Hematopoietic multipotent progenitor cell (in vitro differentiated cells): ENCODE results near the gene SCUBE3. TPM values are rescaled to one million over a fixed set of nuclear protein-coding genes. Genes with fewer than 3 reads are reported as not detected.

Experiments
- DNase-seq, 3 donors: peaks; one replicate each; pipeline ENCODE4 v3.0.0-alpha.2; 2011 to 2015; ENCODE audit warnings: low read depth in 2 of 3, low spot score in 2 of 3
- total RNA-seq: library from RNA; depleted of rRNA; stranded (reverse); fragments of >200 nt; gene quantifications from one replicate; pipeline ENCODE4 v1.2.3, GENCODE V29; 2012

The SCUBE3 gene
- total RNA-seq, 1 donor, result not detected

DNA sequence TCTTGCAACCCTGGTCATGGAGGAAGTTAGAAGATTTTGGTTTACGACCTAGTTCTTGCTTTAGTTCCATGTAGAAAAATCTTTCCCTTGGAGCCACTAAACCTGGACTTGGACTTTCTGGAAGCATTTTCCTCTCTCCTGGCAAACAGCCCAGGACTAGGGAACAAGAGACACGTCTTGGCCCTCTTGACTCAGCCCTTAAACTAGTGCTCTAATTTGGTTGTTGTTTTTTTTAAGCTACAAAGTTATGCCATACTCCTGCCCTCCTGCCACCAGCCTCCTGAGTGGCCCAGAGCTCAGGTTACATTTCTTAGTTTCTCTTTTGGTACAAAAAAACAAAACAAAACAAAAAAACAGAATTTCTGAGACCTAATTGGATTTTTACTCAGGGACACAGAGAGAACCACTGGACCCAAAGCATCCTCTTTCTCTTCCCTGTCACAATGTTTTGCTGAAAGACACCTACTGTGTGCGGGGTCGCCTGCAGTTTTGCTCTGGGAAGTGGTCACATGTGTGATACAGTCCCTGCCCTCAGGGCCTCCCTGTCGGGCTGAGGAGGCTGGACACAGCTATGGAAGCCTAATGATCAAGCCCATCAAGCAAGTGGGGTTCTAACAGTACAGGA lies 32.3 kb upstream of the SCUBE3 start:
- no peak for DNase-seq

DNA sequence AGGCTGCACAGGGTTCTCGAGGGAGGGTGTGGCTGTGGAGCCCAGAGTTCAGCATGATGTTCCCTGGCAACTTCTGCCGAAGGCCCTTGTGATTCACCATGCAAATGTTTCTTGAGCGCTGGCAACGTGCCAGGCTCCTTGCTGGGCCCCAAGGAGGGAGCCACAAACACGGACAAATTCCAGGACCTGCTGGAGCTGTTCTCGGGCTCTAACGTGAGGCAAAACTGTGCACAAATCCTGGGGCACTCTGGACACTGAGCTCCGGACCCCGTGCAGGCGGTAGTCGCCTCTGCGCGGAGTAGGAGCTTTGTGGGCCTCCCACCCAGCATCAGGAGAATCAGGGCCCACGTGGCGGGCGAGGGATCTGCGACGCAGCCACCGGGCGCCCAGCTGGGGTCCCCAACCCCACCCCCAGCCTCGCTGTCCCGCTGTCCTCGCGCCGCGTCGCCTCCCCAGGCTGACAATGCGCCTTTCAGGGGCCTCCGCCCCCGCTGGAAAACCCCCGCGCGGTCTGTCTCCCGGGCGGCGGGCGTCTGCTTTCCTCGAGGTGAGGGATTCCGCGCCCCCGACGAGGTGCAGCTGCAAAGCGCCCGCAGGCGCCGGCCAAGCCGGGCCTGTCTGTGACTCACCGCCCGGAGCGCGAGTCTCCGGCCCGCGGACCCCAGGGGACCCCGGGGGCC lies 31.7 kb upstream of the SCUBE3 start:
- peak in 2 of 3 donors; percentile 52 to 65 for DNase-seq

DNA sequence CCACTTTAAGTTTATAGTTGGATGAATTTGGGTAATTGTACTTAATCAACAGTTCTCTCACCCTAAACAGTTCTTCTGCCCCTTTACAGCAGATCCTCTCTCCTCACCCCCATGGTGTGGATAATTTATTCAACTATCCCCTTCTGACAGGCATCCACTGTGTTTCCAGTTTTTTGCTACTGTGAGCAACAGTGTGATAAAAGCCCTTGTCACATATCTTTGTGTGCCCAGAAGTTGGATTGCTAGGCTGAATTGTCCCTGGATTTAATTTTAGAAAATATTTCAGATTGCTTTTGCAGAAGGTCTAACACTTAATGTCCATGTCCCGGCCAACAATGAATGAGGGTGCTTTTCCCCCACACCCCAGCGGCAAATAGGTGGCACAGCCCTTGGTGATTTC lies 30.5 kb upstream of the SCUBE3 start:
- no peak for DNase-seq

DNA sequence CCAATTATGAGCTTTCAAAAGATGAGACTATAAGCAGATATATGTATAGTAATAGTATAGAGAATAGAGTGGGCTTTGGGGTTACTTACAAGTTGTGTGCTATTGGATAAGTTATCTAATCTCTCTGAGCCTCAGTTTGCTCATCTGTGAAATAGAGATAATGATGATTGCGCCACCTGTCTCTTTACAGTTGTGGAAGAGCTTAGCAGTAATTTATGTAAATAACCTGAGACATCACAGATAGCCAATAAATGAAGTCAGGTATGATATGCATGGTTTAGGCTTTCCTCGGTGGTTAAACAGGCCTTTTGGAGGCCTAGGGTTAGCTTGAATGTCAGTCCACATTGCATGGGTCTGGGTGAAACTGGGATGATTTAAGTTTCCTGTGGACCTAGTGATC lies 29.8 kb upstream of the SCUBE3 start:
- DNase-seq, result no peak

DNA sequence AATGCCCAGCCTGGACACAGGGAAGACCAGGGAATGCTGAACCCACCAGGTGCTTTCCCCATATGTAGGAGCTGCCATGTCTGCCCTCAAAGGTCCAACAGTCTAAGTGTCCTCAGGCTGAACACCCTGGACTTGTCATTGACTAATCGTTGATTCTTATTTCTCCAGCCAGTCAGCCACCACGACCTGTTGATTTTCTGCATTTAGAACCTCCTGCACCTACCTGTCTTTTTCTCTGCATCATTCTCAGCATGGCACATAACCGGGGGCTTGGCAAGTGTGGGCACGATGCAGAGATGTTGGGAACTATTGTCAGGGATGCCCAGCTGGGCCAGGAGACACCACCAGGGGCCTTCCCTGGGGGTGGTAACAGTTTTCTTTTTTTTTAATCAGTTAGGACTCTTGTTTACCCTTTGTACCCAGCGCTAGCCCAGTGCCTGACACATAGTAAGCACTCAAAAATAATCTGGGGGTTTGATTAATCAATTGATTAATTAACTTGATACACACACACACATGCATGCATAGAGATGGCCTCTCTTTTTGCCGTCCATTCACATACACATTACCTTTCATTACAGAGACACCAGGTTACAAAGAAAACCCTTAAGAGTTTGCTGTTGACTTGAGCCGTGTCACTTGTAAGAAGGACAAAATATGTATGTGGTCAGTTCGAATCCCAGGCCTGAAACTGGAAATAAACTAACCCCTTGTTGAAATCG lies 29.0 kb upstream of the SCUBE3 start:
- DNase-seq, result no peak

DNA sequence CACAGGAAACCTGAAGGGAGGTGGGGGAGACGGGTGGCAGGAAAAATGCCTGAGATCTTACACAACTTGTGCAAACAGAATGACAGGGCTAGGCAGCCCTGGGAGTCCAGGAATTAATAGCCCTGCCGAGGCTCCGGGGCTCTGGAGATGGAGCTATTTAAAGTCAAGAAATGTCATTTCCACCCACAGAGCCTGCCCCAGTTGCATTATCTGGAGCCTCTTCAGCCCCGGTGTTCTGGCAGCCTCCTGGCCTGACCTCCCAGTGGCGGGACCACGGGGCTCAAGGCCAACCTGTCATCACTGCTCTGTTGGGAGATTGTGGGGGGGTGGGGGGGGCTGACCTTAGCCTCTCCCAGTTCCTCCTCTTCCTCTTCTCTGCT lies 28.5 kb upstream of the SCUBE3 start:
- no peak for DNase-seq

DNA sequence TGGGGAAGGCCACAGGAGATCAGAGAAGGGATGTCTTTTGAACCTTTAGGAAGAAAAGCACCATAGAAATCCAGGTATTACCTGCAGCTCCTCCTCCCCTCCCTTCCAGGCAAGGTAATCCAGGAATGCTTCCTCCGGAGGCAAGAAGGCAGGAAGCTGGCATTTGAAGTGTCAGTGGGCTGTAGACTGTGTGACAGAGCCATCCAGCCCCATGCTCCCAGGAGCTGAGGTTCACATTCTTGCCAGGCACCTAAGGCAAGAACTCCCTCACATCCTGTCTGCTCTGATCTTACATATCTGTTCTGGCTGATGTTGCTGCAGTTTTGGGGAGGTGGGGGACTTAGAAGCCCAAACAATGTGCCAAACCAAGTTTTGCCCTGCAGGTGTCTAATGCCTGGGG lies 27.8 kb upstream of the SCUBE3 start:
- DNase-seq, result no peak

DNA sequence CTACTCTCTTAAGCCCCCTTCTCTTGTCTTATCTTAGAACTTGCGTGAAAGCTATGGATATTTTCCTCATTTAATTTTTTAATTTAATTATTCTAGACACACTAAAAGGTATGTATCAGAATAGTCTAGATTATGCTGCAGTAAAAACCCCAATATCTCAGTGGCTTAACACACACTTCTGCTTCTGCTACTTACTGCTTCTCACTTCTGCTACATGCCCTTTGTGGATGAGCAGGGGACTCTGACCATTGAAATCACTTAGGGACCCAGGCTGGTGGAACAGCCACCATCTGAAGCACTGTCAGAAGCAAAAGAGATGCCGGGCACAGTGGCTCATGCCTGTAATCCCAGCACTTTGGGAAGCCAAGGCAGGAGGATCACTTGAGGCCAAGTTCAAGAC lies 27.2 kb upstream of the SCUBE3 start:
- DNase-seq, result no peak

DNA sequence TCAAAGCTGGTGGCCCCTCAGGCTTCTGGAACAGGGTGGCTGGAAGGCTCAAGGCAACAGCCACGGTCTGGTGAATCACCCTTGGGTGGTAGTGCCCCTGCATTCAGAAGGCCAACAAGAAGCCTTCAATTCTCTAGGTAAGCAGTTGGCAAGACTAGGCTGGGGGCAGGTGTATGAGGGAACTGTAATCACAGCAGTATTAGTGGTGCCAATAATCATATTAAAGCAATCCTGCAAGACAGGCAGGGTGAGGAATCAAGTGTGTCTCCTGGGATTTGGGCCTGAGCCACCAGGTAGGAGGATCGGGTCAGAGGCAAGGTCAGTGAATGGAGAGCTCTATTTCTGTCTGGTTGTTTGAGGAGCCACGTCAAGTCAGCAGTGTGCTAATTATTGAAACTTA lies 24.9 kb upstream of the SCUBE3 start:
- DNase-seq, result no peak

DNA sequence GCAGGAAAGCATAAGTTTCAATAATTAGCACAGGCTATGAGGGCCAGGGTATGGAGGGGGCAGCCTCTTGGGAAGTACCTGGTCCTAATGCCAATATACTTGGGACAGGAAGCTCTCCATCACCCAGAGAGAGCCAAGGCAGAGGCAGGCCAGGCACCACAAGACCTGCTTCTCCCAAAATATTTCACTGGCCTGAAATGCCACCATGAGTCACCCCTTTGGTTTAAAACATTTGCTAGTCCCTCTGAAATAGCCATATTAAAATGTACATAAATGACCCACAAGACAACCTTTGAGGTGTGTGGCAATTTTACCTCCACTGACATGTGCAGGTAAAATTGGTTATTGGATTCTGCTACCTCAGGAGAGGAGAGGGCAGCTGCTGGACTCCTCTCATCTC lies 23.4 kb upstream of the SCUBE3 start:
- no peak for DNase-seq

DNA sequence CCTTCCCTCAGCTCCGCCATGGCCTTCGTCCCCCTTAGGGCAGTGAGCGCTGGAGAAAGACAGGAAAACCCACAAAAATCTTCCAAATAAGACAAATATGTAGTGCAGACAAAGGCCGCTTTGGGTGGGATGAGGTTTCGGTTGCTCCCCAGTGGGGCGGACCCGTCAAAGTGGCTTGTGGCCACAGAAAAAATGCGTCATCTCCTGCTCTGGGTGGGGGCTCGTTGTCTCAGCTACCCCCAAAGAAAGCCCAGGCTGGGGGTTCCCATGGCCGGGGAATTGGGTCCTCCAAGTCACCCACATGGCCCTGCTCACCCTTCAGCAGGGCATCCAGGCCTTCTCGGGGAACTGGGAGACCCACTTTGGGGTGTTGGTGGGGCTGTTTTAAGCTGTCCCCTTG lies 21.9 kb upstream of the SCUBE3 start:
- DNase-seq, result no peak

DNA sequence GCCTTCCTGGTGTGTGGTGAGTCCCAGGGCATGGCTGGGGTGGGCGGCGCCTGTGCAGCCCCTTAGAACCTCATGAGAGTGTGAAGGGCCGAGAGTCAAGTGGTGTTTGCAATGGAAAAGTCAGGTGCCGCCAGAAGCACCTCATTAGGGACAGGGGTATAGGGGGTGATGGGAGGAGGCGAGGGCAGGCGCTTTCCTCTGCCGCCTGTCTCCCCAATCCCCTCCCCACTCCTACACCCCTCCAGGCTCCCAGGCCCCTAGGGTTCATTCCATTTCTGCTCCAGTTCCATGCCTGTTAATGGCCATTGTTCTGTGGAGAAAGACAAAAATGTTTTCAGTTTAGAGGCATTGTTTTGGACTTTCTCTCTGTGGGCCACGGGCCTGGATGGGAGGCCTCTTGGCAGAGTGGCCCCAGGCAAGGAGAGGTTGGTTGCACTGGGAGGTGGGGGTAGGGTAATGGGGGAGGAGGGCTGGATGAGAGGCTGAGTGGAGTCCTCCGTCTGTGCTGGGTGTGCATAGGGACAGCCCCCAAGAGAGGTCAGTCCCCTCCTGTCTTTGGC lies 21.4 kb upstream of the SCUBE3 start:
- DNase-seq, result no peak

DNA sequence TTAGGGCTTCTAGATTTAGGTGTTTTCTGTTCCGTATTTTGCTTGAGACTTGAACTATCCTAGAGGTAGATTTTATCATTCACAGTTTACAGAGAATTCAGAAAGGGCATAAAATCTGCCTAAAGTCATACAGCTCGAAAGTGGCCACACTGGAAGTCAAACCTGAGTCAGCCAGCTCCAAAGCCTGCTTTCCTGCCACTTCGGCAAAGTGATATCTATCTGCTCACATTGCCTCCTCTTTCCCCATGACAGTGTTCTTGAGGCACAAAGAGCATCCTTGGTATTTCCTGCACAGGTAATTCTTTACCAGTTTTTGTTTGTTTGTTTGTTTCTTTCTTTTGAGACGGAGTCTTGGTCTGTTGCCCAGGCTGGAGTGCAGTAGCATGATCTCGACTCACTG lies 19.4 kb upstream of the SCUBE3 start:
- no peak for DNase-seq

DNA sequence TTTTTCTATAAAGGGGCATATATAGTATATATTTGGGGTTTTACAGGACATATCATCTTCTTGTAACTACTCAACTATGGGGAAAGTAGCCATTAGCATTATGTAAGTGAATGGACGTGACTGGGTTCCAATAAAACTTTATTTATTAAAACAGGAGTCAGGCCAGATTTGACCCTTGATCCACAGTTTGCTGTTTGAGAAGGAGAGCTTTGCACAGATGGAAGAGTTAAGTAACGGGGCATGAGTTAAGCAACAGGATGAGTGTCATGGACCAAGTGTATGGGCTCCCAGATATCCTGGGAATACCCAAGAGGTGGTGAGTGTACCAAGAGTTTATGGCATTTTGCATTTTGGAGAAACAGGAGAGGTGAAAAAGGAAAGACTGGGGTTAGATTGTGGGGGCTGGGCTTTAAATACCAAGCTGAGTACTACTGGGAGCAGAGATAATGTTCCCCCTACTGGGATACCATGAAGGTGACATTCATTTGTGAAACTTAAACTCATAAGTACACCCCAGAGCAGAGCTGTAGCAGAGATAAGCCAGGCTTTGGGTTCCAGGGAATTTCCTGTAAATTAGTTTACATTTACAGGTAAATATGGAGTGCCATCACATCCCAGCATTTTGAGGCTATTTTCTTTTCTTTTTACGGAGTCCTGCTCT lies 18.5 kb upstream of the SCUBE3 start:
- no peak for DNase-seq

DNA sequence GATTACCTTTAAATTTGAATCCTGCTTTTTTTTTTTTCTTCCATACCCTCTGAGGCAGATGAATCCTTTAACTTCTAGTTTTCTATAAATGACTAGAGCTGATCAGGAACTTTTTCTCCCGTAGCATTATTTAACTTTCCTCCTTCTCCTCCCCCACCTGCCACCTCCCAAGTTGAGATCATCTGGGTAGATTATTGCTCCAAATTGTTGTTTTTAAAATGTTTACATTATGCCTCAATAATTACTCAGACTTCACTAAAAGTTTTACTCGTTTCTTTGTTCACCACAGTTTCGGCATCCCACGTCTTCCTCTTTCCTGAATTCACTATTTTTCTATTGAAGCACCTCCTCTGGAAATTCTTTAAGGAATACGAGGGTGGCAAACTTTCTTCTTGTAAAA lies 16.6 kb upstream of the SCUBE3 start:
- no peak for DNase-seq

DNA sequence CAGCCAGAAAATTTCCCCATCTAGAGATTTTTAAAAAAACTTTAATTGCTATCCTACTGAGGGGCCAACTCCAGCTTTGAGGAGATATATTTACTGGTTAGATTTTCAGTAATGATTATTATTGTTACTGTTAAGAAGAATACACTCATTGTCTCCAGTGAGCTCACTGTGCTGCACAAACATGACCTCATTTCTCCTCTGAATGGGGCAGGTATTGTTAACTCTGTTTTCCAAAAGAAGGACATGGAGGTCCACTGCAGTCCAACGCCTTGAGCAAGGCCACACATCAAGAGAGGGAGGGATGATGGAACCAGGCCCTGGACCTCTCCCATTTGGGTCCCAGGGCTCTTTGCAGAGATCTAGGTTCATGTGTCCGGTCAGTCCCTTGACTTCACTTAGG lies 13.9 kb upstream of the SCUBE3 start:
- DNase-seq, result no peak

DNA sequence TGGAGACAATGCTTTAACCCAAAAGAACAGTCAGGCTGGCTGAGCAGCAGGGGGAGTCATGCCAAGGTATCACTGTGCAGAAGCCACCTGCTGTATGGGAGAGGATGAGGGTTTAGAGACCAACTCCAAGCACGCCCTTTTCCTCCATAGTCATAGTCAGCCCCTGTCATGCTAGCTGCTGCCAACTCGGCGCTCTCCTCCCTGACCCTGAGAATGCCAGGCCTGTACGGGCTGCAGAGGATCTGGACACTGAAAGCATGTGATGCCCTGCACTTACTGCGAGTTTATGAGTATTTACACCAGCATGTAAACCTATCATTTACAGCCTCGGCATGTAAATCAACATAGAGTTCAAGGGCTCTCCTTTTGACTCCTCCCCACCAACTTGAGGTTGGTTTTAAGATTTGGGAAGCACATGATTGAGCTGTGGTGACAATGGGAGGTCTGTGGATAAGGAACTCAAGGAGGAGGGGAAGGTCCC lies 11.7 kb upstream of the SCUBE3 start:
- DNase-seq, result no peak

DNA sequence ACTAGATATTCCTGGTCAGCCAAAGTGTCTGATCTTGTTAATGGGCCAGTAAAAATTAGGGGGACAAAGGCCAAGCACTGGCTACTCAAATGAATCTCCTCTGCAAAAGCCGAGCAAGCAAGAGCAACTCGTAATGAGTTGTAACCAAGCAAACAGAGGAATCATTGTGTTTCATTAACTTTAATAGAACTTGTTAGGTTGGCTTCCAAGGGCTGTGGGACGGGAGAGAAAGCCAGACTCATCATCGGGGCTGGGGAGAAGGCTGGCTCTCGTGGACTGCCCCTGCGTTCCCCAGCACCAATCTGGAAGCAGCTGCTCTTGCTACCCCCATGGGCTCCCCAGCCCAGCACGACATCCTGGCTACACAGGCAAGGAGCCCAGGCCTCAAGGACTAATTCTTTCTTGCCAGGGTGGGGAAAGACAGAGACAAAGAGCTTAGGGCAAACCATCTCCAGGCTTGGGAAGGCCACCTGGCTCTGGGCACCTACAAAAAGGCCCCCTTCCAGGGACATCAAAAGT lies 10.5 kb upstream of the SCUBE3 start:
- no peak for DNase-seq

DNA sequence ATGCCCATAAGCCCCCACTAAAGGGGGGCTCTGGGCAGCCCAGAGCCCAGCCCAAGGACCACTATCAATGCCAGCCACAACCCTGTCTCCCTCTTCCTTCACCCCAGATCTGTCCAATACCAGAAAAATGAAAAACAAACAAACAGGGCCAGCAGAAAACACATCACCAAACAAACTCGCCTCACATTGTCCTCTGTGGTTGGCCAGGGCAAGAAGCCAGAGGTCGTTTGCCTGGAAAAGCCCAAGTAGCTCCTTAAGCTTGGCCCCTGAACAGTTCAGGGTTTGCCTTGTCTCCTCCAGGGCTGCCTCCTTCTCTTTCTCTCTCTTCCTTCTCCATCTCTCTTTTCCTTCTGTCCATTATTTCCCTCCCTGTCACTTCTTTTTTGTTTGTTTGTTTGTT lies 10.1 kb upstream of the SCUBE3 start:
- DNase-seq, result no peak

DNA sequence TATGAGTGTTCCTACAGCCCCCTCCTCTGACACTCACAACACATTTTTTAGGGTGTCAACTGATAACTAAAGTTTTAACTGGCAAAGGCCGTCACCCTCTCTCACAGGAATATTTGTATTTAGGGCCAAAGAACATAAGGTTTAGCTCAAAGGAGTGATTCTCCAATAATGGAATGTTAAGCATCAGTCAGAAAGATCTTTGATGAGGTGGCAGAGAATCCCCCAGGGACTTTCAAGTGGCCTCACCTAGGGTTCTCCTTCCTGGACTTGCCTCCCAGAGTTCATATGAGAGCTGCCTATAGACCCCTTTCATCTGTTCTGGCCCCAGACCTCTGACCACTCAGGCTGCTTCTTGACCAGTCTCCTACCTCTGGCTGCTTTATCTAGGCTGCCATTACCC lies 7.4 kb upstream of the SCUBE3 start:
- no peak for DNase-seq

DNA sequence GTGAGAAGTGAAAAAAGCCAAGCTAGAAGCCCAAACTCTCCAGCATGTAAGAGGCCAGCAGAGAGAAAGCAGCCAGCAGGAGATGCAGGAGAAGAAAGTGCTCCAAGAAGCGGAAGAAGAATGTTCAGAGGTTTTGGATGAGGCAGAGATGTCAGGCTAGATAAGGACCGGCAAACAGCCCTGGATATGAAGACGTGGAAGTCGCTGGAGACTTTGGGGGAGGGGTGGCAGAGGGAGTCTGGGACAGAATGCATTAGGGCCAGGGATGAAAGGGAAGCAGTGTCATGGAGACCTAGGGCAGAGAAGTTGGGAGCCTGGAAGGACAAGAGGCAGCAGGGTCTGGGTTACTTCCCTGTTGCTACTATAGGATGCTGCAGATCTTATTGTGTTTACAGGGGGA lies 5.3 kb upstream of the SCUBE3 start:
- no peak for DNase-seq
